ENCODE data around the gene ZNF385A. TPM values are rescaled to one million over a fixed set of nuclear protein-coding genes. Genes with fewer than 3 reads are reported as not detected.

The ZNF385A gene
- total RNA-seq, 1 experiment from 2014 or later: 5.9 TPM

- Histone ChIP-seq H3K27me3 (ENCODE audit: control insufficient read depth, insufficient read depth, low read length) (no peaks in the 10 kb centered on the region), H3K27ac (ENCODE audit: low read length) (no peak within 1 kb of the TSS), H3K4me3 (ENCODE audit: low read depth in 2 of 2, low read length in 2 of 2) (no peak within 1 kb of the TSS), H3K9me3 (ENCODE audit: control insufficient read depth, insufficient read depth, low read depth, low read length) (no peaks in the 10 kb centered on the region), H3K4me1 (ENCODE audit: control insufficient read depth, insufficient read depth, low read length) (peaks cover 14% of the 10 kb centered on the region), H3K36me3 (ENCODE audit: control insufficient read depth, insufficient read depth, low read length) (no peaks in the 10 kb centered on the region)
- ChIA-PET CTCF (no interaction called here), POLR2A (no interaction called here)
- no peak for ATAC-seq
- intact Hi-C loops (cut with micrococcal nuclease; ENCODE audit: unreplicated experiment): loop anchor here (5.0 kb wide), 1 partner anchor 77 kb away; no protein-coding TSS in a partner anchor
- BruUV-seq (replicated peaks): no TSS peak
- TF ChIP-seq TCF7L2 (IDR thresholded peaks at IDR 0.05; ENCODE audit: low read depth, low read length) (no peak), POLR2AphosphoS5 (IDR thresholded peaks at IDR 0.05; ENCODE audit: low read depth, low read length) (no peak), SIN3A (IDR thresholded peaks at IDR 0.05; ENCODE audit: borderline replicate concordance, insufficient read depth, low read depth, low read length) (no peak)
- TF ChIP-seq, protein P1, sequence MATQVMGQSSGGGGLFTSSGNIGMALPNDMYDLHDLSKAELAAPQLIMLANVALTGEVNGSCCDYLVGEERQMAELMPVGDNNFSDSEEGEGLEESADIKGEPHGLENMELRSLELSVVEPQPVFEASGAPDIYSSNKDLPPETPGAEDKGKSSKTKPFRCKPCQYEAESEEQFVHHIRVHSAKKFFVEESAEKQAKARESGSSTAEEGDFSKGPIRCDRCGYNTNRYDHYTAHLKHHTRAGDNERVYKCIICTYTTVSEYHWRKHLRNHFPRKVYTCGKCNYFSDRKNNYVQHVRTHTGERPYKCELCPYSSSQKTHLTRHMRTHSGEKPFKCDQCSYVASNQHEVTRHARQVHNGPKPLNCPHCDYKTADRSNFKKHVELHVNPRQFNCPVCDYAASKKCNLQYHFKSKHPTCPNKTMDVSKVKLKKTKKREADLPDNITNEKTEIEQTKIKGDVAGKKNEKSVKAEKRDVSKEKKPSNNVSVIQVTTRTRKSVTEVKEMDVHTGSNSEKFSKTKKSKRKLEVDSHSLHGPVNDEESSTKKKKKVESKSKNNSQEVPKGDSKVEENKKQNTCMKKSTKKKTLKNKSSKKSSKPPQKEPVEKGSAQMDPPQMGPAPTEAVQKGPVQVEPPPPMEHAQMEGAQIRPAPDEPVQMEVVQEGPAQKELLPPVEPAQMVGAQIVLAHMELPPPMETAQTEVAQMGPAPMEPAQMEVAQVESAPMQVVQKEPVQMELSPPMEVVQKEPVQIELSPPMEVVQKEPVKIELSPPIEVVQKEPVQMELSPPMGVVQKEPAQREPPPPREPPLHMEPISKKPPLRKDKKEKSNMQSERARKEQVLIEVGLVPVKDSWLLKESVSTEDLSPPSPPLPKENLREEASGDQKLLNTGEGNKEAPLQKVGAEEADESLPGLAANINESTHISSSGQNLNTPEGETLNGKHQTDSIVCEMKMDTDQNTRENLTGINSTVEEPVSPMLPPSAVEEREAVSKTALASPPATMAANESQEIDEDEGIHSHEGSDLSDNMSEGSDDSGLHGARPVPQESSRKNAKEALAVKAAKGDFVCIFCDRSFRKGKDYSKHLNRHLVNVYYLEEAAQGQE (IDR thresholded peaks at IDR 0.05; ENCODE audit: insufficient read depth in 1 of 2, low read depth in 2 of 2, low read length in 1 of 2): no peak
- TF ChIP-seq, protein P2, sequence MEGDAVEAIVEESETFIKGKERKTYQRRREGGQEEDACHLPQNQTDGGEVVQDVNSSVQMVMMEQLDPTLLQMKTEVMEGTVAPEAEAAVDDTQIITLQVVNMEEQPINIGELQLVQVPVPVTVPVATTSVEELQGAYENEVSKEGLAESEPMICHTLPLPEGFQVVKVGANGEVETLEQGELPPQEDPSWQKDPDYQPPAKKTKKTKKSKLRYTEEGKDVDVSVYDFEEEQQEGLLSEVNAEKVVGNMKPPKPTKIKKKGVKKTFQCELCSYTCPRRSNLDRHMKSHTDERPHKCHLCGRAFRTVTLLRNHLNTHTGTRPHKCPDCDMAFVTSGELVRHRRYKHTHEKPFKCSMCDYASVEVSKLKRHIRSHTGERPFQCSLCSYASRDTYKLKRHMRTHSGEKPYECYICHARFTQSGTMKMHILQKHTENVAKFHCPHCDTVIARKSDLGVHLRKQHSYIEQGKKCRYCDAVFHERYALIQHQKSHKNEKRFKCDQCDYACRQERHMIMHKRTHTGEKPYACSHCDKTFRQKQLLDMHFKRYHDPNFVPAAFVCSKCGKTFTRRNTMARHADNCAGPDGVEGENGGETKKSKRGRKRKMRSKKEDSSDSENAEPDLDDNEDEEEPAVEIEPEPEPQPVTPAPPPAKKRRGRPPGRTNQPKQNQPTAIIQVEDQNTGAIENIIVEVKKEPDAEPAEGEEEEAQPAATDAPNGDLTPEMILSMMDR (IDR thresholded peaks at IDR 0.05): no peak
- no peak for DNase-seq (ENCODE audit: low read depth, low spot score)
- in situ Hi-C loops (cut with HindIII; ENCODE audit: low pct_unique_long_range_greater_than_20kb, low sequenced_read_pairs): no loop called here
These were observed 20.1 kb downstream of the ZNF385A start, which contains the start of gene GPR84 for GRCh38 chr12:54364413-54364812. Gene GPR84, minus strand, starts transcription at chr12:54364486. Its CDS starts 635 bp downstream, at chr12:54363851.

GRCh38 chr12:54363618-54364017 lies 20.9 kb downstream of the ZNF385A start:
- Histone ChIP-seq H3K27ac (ENCODE audit: low read length) (no peak overlapping the region), H3K9me3 (ENCODE audit: control insufficient read depth, insufficient read depth, low read depth, low read length) (no peaks in the 10 kb centered on the region), H3K27me3 (ENCODE audit: control insufficient read depth, insufficient read depth, low read length) (no peaks in the 10 kb centered on the region), H3K4me3 (ENCODE audit: low read depth in 2 of 2, low read length in 2 of 2) (no peak overlapping the region), H3K4me1 (ENCODE audit: control insufficient read depth, insufficient read depth, low read length) (peaks cover 15% of the 10 kb centered on the region), H3K36me3 (ENCODE audit: control insufficient read depth, insufficient read depth, low read length) (no peaks in the 10 kb centered on the region)
- DNase-seq (ENCODE audit: low read depth, low spot score): no peak
- in situ Hi-C loops (cut with HindIII; ENCODE audit: low pct_unique_long_range_greater_than_20kb, low sequenced_read_pairs): no loop called here
- ATAC-seq: no peak
- TF ChIP-seq SIN3A (IDR thresholded peaks at IDR 0.05; ENCODE audit: borderline replicate concordance, insufficient read depth, low read depth, low read length) (no peak), TCF7L2 (IDR thresholded peaks at IDR 0.05; ENCODE audit: low read depth, low read length) (no peak), POLR2AphosphoS5 (IDR thresholded peaks at IDR 0.05; ENCODE audit: low read depth, low read length) (no peak)
- TF ChIP-seq, protein P2 (IDR thresholded peaks at IDR 0.05): no peak
- TF ChIP-seq, protein P1 (IDR thresholded peaks at IDR 0.05; ENCODE audit: insufficient read depth in 1 of 2, low read depth in 2 of 2, low read length in 1 of 2): no peak
- no TSS peak for BruUV-seq (replicated peaks)
- ChIA-PET POLR2A (no interaction called here), CTCF (no interaction called here)
- intact Hi-C loops (cut with micrococcal nuclease; ENCODE audit: unreplicated experiment): loop anchor here (5.0 kb wide), 1 partner anchor 76 kb away; no protein-coding TSS in a partner anchor

Measured in Panc1 (cell line).